GM10847 (cell line): ENCODE measurements around the gene FLYWCH1.

Experiments used
- POLR2A ChIP-seq: IDR thresholded peaks from 2 replicates; pipeline ENCODE4 v1.6.1; 2011; ENCODE audit not compliant: insufficient read length; ENCODE audit errors: extremely low read depth

The FLYWCH1 gene

GRCh38 chr16:2977440-2977839 is 65.7 kb downstream of the FLYWCH1 start:
- no peak for TF ChIP-seq POLR2A

DNA sequence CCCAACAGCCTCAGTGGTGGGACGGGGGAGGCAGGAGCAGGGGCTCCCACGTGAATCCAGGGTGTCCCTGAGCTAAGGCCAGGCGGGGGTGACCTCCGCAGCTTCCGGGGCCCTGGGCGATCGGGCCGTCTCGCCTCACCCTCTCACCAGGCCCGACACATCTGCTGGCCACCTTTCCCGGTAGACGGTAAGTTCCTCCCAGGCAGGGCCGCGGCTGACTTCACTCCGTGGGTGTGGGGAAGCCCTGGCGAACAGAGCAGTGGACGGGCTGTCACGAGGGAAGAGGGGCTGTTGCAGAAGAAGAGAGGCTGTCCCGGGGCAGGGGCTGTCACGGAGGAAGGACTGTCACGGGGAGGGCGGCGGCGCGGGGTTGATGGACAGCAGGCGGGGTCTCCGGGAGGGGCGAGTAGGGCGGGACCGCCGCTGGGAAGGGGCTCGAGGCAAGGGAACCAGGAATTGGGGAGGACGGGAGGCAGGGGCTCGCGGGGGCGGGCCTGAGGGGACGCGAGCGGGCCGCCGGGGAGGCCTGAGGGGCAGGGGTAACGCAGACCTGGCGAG is 68.0 kb downstream of the FLYWCH1 start:
- no peak for TF ChIP-seq POLR2A

GRCh38 chr16:2980227-2981176 is 68.8 kb downstream of the FLYWCH1 start, which contains the start of gene PKMYT1:
PKMYT1 (minus strand) TSS chr16:2980446; CDS start chr16:2979657, 789 bp downstream.
- TF ChIP-seq POLR2A: peak; percentile 95

- no peak for TF ChIP-seq POLR2A
Observed at GRCh38 chr16:2981177-2981898, 69.6 kb downstream of the FLYWCH1 start.

GRCh38 chr16:2981899-2982250 is 70.1 kb downstream of the FLYWCH1 start:
- TF ChIP-seq POLR2A: no peak

- no peak for TF ChIP-seq POLR2A
Observed at GRCh38 chr16:2982402-2982801, 70.7 kb downstream of the FLYWCH1 start.

- TF ChIP-seq POLR2A: no peak
Observed at GRCh38 chr16:2983706-2984136, 72.0 kb downstream of the FLYWCH1 start.

DNA sequence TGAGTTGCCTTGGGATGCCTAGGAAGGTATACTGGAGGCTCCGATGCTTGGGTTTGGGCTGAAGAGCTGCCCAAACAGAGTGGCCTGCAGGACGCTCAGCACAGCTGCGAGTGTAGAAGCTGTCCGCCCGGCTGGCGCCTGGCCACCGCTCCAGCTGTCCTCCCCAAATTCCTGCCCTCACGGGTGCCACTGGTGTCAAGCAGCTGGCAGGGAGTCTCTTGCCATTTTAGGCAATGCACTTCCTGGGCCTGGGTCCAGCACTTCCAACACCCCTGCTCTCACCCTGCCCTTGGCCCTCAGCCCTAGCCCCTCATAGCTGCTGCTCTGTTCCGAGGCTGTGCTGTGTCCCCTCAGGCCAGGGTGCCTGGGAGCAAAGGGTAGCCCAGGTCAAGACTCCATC is 73.7 kb downstream of the FLYWCH1 start:
- TF ChIP-seq POLR2A: no peak

DNA sequence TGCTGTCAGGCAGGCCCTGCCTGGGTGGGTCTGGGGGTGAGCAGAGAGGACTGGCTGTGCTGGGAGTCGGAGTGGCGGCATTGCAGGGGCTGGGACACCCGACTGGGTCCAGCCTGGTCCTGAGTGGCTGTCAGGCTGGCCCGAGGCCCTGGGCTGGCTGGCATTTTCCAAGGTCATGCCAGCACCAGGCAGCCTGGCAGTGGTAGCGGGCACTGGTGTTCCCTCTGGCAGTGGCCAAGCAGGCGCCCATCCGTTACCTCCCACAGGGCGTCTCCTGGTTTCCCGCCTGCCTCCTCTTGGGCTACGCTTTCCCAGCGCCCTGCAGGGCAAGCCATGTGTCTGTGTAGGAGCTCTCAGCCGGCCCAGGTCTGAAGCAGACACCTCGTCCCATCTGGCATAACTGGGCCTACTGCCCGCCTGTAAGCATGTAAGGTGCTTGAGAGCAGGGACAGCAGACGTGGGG is 74.2 kb downstream of the FLYWCH1 start:
- no peak for TF ChIP-seq POLR2A

GRCh38 chr16:2986623-2987188 is 75.0 kb downstream of the FLYWCH1 start:
- no peak for TF ChIP-seq POLR2A

DNA sequence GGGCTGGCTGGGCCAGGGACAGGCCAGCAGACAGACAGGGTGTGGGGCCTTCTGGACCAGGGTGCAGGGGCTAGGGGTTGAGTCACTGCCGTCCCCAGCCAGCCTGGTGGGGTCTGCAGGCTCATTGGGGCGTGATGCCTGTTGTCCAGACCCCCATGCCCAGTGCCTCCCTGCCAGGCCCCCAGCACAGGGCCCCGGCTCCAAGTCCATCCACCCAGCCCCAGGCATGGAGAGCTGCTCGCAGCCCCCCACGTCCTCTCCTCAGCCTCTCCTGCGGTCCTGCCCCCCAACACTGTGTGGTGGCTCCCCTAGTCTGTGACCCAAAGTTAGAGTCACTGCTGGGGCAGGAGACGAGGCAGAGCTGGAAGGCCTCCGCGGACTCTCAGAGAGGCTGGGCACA is 75.6 kb downstream of the FLYWCH1 start:
- TF ChIP-seq POLR2A: no peak

- TF ChIP-seq POLR2A: no peak
Observed at GRCh38 chr16:2987833-2988232, 76.1 kb downstream of the FLYWCH1 start.

DNA sequence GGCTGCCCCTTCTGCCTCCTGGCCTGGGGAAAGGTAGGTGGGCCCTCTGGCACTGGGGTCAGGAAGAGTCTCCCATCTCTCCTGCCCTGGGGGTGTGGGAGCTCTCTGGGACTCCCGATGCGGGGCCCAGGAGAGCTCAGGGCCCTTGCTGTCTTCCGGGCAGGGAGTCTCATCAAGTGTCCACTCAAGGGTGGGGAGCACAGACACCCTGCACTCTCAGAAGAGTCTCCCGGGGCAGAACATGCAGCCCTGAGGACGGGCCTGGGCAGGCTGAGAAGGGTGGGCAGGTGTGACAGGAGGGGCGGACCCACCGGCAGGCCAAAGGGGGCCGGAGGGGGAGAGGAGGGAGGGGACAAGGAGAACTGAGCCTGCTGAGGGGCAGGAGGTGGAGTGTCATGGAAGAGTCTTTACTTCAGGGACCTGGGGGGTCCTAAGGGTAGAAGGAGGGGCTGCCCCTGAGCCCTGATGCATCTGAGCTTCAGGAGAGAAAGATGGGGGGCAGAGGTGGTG is 76.9 kb downstream of the FLYWCH1 start:
- no peak for TF ChIP-seq POLR2A

DNA sequence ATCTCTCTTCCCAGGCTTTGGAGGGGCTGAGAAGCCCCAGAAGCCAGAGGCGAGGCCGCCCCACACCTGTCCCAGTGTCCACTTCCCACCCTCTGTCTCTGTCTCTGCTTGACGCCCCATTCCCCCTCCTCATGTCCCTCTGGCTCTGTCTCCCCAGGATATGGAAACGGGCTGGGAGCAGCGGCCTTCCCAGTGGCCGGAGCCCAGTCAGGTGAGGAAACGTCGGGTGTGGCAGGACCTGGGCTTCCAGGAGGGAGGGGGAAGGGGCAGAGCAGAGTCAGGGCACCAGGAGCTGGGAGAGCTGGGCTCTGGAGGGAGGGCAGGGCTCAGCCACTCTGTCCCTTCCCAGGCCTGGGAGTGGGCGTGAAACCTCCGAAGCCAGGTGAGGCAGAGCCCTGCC is 79.2 kb downstream of the FLYWCH1 start:
- TF ChIP-seq POLR2A: no peak
